HepG2 (cell line): ENCODE data around the gene TOMM20. TPM values are rescaled to one million over a fixed set of nuclear protein-coding genes. Genes with fewer than 3 reads are reported as not detected.

Source experiments
- BATF2 ChIP-seq: sonication (generic); formaldehyde crosslinking; IDR thresholded peaks from 2 replicates; pipeline ENCODE4 v1.8.0; 2022; ENCODE audit warnings: mild to moderate bottlenecking, missing genetic modification reagents, moderate library complexity
- CCDC6 ChIP-seq: sonication (generic); formaldehyde crosslinking; IDR thresholded peaks from 2 replicates; pipeline ENCODE4 v1.8.1; 2022; ENCODE audit warnings: mild to moderate bottlenecking, missing genetic modification reagents, moderate library complexity
- DBP ChIP-seq: sonication (generic); formaldehyde crosslinking; IDR thresholded peaks from 2 replicates; pipeline ENCODE4 v1.4.0; 2020; ENCODE audit warnings: missing genetic modification reagents; ENCODE audit errors: not compliant biosample characterization
- ELF3 ChIP-seq: IDR thresholded peaks from 2 replicates; pipeline ENCODE4 v1.6.1; 2016; ENCODE audit warnings: missing genetic modification reagents, missing compliant biosample characterization
- ETS1 ChIP-seq: sonication (generic); formaldehyde crosslinking; IDR thresholded peaks from 2 replicates; pipeline ENCODE4 v1.4.0; 2020; ENCODE audit warnings: missing genetic modification reagents
- NFKB2 ChIP-seq: sonication (generic); formaldehyde crosslinking; IDR thresholded peaks from 2 replicates; pipeline ENCODE4 v1.4.0; 2020; ENCODE audit warnings: missing genetic modification reagents, borderline replicate concordance
- RFX5 ChIP-seq: IDR thresholded peaks from 2 replicates; pipeline ENCODE4 v1.6.1; 2011; ENCODE audit warnings: low read depth, low read length, improper control_type of control experiment
- SIN3B ChIP-seq: fragments of 150-350 bp; IDR thresholded peaks from 2 replicates; pipeline ENCODE4 v1.6.1; 2014; ENCODE audit warnings: low read length
- SKI ChIP-seq: fragments of 450-650 bp; IDR thresholded peaks from one replicate; pipeline ENCODE4 v1.6.1; 2018; ENCODE audit warnings: mild to moderate bottlenecking; ENCODE audit not compliant: partially characterized antibody
- SMAD3 ChIP-seq: sonication (generic); formaldehyde crosslinking; IDR thresholded peaks from 2 replicates; pipeline ENCODE4 v1.4.0; 2020; ENCODE audit warnings: missing genetic modification reagents
- TEAD3 ChIP-seq: optimal IDR thresholded peaks from 2 replicates; pipeline ENCODE3; 2016; ENCODE audit warnings: borderline replicate concordance
- XRCC5 ChIP-seq: fragments of 200-400 bp; formaldehyde crosslinking; optimal IDR thresholded peaks from 2 replicates; pipeline ENCODE3; 2017; ENCODE audit warnings: mild to moderate bottlenecking, low read length
- ZBTB4 ChIP-seq: sonication (generic); formaldehyde crosslinking; IDR thresholded peaks from 2 replicates; pipeline ENCODE4 v1.4.0; 2020; ENCODE audit warnings: missing genetic modification reagents, mild to moderate bottlenecking, borderline replicate concordance
- ZFYVE20 ChIP-seq: sonication (generic); formaldehyde crosslinking; IDR thresholded peaks from 2 replicates; pipeline ENCODE4 v1.8.0; 2023; ENCODE audit warnings: low read depth, mild to moderate bottlenecking, moderate library complexity, missing genetic modification reagents, borderline replicate concordance
- ZNF20 ChIP-seq: sonication (generic); formaldehyde crosslinking; IDR thresholded peaks from 2 replicates; pipeline ENCODE4 v1.4.0; 2020; ENCODE audit warnings: mild to moderate bottlenecking, moderate library complexity, missing genetic modification reagents
- ZNF562 ChIP-seq: sonication (generic); formaldehyde crosslinking; IDR thresholded peaks from 2 replicates; pipeline ENCODE4 v1.8.0; 2022; ENCODE audit warnings: missing genetic modification reagents, borderline replicate concordance
- ZNF572 ChIP-seq: sonication (generic); formaldehyde crosslinking; IDR thresholded peaks from 2 replicates; pipeline ENCODE4 v1.5.1; 2020; ENCODE audit warnings: mild to moderate bottlenecking, missing genetic modification reagents
- polyA plus RNA-seq, 8 experiments: library from polyadenylated mRNA; depleted of rRNA in 3 of 8; stranded (reverse) in 7 of 8; unstranded in 1 of 8; fragments of >200 nt; fragmentation: Illumina TruSeq in 4 of 8; extraction: Trizol in 4 of 8; gene quantifications; 2 replicates each; pipeline versions ENCODE4 v1.2.1 to v1.2.3, GENCODE V29; 2011 to 2016; ENCODE audit warnings: low read depth in 4 of 8, missing spikeins in 1 of 8, mixed read lengths in 1 of 8; ENCODE audit not compliant: insufficient read depth in 1 of 8
- total RNA-seq, 5 experiments: library from RNA; depleted of rRNA; stranded (reverse); fragments of >200 nt; fragmentation: Illumina TruSeq; extraction: Trizol; gene quantifications; 2 replicates each; pipeline ENCODE4 v1.2.3, GENCODE V29; 2016; ENCODE audit warnings: low read depth in 1 of 5
- TF ChIP-seq, protein P1 (sequence below): fragments of 450-650 bp; IDR thresholded peaks from 2 replicates; pipeline ENCODE4 v1.6.1; 2017; ENCODE audit warnings: mild to moderate bottlenecking

TOMM20 gene
- total and polyA plus RNA-seq, 2 of the 13 experiments (the other 11 are each of a cell fraction or from before 2014, with no cell fraction given) = 153 to 376 TPM

- TF ChIP-seq DBP (CRISPR knock-in tag) (peak; percentile 96), ZNF572 (CRISPR knock-in tag) (no peak), SKI (peak; percentile 73), RFX5 (peak; percentile 20; the same call in 1 of the 2 replicates), TEAD3 (peak; percentile 88), ZNF20 (no peak), BATF2 (CRISPR knock-in tag) (0 out of 2 replicates have a peak, but pooled peaks have one; percentile 55), ZBTB4 (CRISPR knock-in tag) (peak; percentile 62; the same call in 1 of the 2 replicates), NFKB2 (CRISPR knock-in tag) (peak; percentile 86; the same call in 1 of the 2 replicates), ELF3 (CRISPR knock-in tag) (peak; percentile 84), XRCC5 (peak; percentile 42), ETS1 (no peak), SIN3B (no peak), SMAD3 (CRISPR knock-in tag) (no peak; the same call in 1 of the 2 replicates), ZNF562 (CRISPR knock-in tag) (no peak), CCDC6 (peak; percentile 63), ZFYVE20 (no peak)
- TF ChIP-seq, protein P1, sequence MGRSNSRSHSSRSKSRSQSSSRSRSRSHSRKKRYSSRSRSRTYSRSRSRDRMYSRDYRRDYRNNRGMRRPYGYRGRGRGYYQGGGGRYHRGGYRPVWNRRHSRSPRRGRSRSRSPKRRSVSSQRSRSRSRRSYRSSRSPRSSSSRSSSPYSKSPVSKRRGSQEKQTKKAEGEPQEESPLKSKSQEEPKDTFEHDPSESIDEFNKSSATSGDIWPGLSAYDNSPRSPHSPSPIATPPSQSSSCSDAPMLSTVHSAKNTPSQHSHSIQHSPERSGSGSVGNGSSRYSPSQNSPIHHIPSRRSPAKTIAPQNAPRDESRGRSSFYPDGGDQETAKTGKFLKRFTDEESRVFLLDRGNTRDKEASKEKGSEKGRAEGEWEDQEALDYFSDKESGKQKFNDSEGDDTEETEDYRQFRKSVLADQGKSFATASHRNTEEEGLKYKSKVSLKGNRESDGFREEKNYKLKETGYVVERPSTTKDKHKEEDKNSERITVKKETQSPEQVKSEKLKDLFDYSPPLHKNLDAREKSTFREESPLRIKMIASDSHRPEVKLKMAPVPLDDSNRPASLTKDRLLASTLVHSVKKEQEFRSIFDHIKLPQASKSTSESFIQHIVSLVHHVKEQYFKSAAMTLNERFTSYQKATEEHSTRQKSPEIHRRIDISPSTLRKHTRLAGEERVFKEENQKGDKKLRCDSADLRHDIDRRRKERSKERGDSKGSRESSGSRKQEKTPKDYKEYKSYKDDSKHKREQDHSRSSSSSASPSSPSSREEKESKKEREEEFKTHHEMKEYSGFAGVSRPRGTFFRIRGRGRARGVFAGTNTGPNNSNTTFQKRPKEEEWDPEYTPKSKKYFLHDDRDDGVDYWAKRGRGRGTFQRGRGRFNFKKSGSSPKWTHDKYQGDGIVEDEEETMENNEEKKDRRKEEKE = no peak
Observed at GRCh38 chr1:235128456-235129328, at the start of gene TOMM20 (continued).
